ENCODE data around the gene ZNF670.
"Not testable (repeated sequence)": the region's sequence is repeated elsewhere in the genome, so short reads cannot be mapped to it uniquely, and the experiment has no call there.

Gene ZNF670

GRCh38 chr1:247078258-247079140 is at the start of gene ZNF670:
TSS of gene ZNF670 (minus strand) at chr1:247078811. CDS start at chr1:247078596, 215 bp downstream.
- peak; percentile 98 for DNase-seq (ENCODE audit: low spot score)

GRCh38 chr1:247127519-247128282 is 49.1 kb upstream of the ZNF670 start:
- not testable (repeated sequence) for DNase-seq (ENCODE audit: low spot score)

- DNase-seq (ENCODE audit: low spot score), result not testable (repeated sequence)
Observed at GRCh38 chr1:247126601-247127000, 48.0 kb upstream of the ZNF670 start.

GRCh38 chr1:247126166-247126565 is 47.6 kb upstream of the ZNF670 start:
- not testable (repeated sequence) for DNase-seq (ENCODE audit: low spot score)

- no peak for DNase-seq (ENCODE audit: low spot score)
Observed at GRCh38 chr1:247121382-247121781, 42.8 kb upstream of the ZNF670 start.

GRCh38 chr1:247120408-247120668 is 41.7 kb upstream of the ZNF670 start:
- DNase-seq (ENCODE audit: low spot score), result not testable (repeated sequence)

- no peak for DNase-seq (ENCODE audit: low spot score)
Observed at GRCh38 chr1:247119600-247120407, 41.2 kb upstream of the ZNF670 start.

- DNase-seq (ENCODE audit: low spot score), result peak; percentile 77
Observed at GRCh38 chr1:247118946-247119446, 40.4 kb upstream of the ZNF670 start.

- no peak for DNase-seq (ENCODE audit: low spot score)
Observed at GRCh38 chr1:247115545-247115944, 36.9 kb upstream of the ZNF670 start.

GRCh38 chr1:247115141-247115510 is 36.5 kb upstream of the ZNF670 start:
- no peak for DNase-seq (ENCODE audit: low spot score)

- DNase-seq (ENCODE audit: low spot score), result no peak
Observed at GRCh38 chr1:247114351-247115140, 35.9 kb upstream of the ZNF670 start.

GRCh38 chr1:247113733-247114271 is 35.2 kb upstream of the ZNF670 start:
- DNase-seq (ENCODE audit: low spot score), result no peak

- DNase-seq (ENCODE audit: low spot score), result no peak
Observed at GRCh38 chr1:247113094-247113497, 34.5 kb upstream of the ZNF670 start.

GRCh38 chr1:247112479-247112781 is 33.8 kb upstream of the ZNF670 start:
- DNase-seq (ENCODE audit: low spot score), result no peak

GRCh38 chr1:247111700-247112478 is 33.3 kb upstream of the ZNF670 start:
- peak; percentile 67 for DNase-seq (ENCODE audit: low spot score)

- DNase-seq (ENCODE audit: low spot score), result peak; percentile 67
Observed at GRCh38 chr1:247111259-247111699, 32.7 kb upstream of the ZNF670 start.

GRCh38 chr1:247110627-247111258 is 32.1 kb upstream of the ZNF670 start:
- no peak for DNase-seq (ENCODE audit: low spot score)

- DNase-seq (ENCODE audit: low spot score), result no peak
Observed at GRCh38 chr1:247107694-247108093, 29.1 kb upstream of the ZNF670 start.

- DNase-seq (ENCODE audit: low spot score), result no peak
Observed at GRCh38 chr1:247105966-247106365, 27.4 kb upstream of the ZNF670 start.

GRCh38 chr1:247104965-247105364 is 26.4 kb upstream of the ZNF670 start:
- no peak for DNase-seq (ENCODE audit: low spot score)
